ENCODE measurements around the gene KBTBD4.

DNA sequence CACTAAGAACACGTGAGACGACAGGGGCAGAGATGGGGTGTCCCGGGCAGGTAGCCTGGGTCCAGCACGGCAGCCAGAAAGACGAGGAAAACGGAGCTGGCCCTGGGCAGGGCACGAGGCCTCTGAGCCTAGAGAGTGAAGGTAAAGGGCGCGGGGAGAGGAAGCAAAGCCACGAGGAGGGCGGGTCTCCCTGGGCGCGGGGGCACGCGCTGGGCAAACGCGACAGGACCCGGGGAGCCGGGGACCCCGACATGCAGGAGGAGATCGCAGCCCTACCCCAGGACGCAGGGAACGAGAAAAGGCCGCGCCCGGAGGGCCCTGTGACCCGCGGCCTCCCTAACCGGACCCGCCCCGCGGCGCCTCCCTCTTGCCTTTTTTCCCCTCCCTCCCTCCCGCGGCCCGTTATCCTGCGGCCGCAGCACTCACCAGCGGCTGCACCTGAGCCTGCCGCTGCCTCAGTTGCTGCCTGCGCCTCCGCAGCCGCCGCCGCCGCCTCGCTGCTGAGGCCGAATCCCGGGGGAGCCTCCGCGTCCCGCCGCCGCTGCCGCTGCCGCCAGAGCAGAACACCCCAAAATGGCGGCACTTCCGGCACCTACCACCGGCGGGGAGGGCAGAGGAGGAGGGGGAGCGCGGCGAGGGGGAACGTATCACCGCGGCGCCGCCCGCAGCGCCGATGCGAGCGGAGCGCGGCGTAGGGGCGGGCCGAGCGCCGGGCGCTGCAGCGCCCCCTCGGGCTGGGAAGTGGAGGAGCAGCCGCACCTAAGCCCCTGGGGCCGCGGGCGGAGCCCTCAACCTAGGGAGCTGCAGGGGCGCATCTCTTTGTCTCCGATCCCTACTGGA, 26.0 kb downstream of the KBTBD4 start, which contains the start of gene CELF1:
- TF ChIP-seq, protein P1, sequence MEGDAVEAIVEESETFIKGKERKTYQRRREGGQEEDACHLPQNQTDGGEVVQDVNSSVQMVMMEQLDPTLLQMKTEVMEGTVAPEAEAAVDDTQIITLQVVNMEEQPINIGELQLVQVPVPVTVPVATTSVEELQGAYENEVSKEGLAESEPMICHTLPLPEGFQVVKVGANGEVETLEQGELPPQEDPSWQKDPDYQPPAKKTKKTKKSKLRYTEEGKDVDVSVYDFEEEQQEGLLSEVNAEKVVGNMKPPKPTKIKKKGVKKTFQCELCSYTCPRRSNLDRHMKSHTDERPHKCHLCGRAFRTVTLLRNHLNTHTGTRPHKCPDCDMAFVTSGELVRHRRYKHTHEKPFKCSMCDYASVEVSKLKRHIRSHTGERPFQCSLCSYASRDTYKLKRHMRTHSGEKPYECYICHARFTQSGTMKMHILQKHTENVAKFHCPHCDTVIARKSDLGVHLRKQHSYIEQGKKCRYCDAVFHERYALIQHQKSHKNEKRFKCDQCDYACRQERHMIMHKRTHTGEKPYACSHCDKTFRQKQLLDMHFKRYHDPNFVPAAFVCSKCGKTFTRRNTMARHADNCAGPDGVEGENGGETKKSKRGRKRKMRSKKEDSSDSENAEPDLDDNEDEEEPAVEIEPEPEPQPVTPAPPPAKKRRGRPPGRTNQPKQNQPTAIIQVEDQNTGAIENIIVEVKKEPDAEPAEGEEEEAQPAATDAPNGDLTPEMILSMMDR (IDR thresholded peaks at IDR 0.05) = peak; percentile 84 to 99
- TF ChIP-seq POLR2A (IDR thresholded peaks at IDR 0.05) = peak in 1 of 2 donors; percentile 59

Measured in suprapubic skin (tissue), 3 donors.